Kidney tubule cell (primary cell): ENCODE measurements around the gene HK2.
"Not testable (repeated sequence)": the region's sequence is repeated elsewhere in the genome, so short reads cannot be mapped to it uniquely, and the experiment has no call there.

ENCODE experiments used
- DNase-seq: peaks from one replicate; pipeline ENCODE4 v3.0.0-alpha.2; 2018; ENCODE audit warnings: low spot score

HK2 gene

DNA sequence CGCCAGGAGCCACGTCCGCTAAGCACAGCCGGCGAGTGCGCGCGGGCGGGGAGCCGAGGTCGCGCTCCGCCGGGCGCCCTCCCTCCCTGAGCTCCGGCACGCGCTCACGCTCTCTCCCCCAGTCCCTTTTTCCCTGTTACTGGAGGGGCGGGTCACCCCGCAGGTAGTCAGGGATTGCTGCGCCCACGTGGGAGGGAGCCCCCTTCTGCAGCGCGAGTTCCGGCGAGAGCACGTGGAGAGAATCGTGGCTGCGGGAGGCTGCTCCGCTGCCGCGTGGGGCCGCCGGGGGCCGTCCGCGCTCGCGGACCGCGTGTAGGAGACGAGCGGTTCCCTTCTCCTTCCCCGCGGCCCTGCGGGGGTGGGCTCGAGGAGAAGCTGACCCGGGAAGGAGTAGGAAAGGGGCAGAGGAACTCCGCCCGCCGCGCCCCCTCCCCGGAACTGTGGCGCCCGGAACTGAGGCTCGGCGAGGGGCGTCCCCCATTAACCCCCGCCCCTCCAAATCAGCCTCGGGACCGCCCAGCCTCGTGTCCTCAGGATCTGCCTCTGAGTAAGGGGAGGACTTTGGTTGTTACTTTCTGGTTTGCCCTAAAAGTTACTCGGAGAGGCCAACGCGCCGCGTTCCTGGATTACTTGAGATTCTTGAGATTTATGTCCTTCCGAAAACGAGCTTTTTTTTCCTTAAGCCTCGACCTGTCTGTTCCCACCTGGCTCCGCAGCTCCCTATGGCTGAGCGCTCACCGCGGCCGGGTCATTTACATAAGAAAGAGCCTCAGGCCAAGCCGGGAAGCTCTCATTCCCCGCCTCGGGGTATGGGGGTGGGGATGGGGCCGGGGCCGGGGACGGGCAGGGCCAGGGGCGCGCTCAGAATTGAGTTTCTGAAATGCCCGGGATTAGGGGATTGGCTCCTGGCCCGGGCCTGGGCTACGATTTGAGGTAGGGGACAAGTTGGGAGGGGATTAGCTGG is 1.1 kb downstream of the HK2 start:
- DNase-seq, result peak; percentile 68

GRCh38 chr2:74835831-74836674 is 2.1 kb downstream of the HK2 start:
- peak; percentile 65 for DNase-seq

- DNase-seq, result no peak
Observed at GRCh38 chr2:74836675-74837401, 2.9 kb downstream of the HK2 start.

- no peak for DNase-seq
Observed at GRCh38 chr2:74841641-74842040, 7.7 kb downstream of the HK2 start.

DNA sequence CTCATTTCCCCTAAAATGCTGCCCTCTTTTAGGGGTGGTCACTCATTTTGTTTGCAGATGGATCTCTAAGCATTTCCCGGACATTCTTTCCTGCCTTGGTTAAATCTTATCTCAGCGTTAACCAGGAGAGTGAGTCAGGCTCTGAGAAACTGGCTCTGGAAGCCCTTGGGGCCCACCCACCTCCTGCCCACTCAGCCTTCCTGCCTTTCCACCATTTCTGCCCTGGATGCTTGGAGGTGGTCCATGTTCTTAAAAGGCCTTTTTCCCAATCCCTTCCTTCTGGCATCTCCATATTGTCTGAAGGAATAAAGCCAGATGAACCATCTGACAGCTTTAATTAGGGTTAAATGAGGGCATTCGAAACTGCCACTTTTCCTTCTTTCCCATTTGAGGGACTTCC is 9.5 kb downstream of the HK2 start:
- peak; percentile 68 for DNase-seq

- DNase-seq, result peak; percentile 84
Observed at GRCh38 chr2:74843899-74844298, 10.0 kb downstream of the HK2 start.

DNA sequence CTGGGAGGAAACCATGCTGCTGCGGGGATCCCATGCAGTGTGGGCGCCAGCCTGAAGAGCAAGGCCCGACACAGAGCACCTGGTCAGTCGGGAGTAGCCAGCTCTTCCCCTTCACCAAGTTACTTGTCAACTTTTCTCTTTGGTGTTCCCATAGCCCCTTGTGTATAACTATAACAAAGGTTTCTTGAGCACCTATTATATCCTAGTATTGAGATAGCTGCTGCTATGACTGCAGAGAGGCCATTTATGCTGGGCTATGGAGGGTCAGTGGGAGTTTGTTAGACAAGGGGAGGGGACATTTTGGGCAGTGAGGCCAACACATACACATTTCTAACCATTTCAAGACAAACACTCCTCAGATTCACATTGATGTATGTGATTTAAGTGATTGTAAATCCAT is 10.8 kb downstream of the HK2 start:
- no peak for DNase-seq

DNA sequence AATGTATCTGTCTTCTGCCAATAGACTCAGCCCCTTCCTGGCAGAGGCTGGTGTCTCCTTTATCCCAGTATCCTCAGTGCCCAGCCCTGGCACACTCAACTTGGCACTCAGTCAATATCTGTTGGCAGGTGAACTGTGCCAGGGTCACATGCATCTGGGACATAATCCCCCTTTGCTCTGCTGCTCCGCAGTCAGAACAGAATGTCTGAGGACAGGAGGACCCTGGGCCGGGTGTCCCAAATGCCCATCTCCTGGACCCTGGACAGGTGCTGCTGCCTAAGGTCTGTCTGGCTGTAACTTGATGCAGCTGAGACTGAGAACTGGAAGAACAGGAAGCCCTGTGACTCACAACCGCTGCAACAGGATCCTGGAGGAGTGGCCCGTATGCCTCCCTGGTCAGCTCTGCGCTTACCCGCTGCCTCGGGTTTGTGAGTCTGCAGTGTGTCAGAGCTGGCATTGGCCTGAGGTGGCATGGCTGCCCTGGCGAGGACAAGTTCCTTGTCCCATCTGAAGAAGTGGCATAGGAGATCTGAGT is 11.4 kb downstream of the HK2 start:
- peak; percentile 96 for DNase-seq

- DNase-seq, result no peak
Observed at GRCh38 chr2:74845991-74846390, 12.1 kb downstream of the HK2 start.

DNA sequence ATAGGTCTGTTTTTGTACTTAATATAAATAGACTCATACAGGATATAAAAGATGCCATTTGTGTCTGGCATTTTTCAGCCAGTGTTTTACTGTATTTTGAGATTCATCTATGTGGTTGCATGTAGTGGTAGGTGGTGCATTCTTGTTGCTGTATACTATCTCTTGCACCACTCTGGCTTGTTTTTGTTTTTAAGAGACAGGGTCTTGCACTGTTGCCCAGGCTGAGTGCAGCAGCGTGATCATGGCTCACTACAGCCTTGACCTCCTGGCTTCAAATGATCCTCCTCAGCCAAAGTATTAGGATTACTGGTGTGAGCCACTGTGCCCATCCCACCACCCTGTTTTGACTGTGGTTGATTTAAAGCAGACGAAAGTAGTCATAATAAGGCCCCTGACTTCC is 12.6 kb downstream of the HK2 start:
- no peak for DNase-seq

DNA sequence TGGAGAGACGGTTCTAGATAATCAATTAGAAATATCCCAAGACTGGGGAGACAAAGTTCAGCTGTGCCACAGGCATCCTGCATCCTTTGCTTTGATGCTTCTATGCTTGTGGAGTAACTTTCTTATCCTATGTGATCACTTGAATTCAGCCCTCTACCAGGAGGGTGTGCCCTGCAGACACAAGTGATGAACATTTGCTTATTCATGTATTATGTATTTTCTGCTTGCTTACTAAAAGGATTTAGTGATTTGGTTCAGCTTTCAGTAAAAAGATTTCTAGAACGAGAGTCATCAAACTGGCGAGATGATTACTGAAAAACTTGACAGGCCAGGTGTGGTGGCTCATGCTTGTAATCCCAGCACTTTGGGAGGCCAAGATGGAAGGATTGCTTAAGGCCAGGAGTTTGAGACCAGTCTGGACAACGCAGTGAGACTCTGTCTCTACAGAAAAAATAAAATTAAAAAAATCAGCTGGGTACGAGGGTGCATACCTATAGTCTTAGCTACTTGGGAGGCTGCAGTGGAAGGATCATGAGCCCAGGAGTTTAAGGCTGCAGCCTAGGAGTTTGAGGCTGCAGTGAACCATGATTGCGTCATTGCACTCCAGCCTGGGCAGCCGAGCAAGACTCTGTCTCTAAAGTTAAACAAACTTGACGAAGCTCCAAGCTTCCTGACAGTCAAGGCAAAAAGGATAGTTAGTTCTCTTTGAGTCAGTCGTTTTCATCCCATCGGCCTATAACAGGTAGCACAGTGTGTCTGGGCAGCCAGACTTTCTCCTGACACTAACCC is 13.3 kb downstream of the HK2 start:
- no peak for DNase-seq

GRCh38 chr2:74849228-74849892 is 15.4 kb downstream of the HK2 start:
- DNase-seq, result no peak

GRCh38 chr2:74850496-74851190 is 16.7 kb downstream of the HK2 start:
- no peak for DNase-seq

DNA sequence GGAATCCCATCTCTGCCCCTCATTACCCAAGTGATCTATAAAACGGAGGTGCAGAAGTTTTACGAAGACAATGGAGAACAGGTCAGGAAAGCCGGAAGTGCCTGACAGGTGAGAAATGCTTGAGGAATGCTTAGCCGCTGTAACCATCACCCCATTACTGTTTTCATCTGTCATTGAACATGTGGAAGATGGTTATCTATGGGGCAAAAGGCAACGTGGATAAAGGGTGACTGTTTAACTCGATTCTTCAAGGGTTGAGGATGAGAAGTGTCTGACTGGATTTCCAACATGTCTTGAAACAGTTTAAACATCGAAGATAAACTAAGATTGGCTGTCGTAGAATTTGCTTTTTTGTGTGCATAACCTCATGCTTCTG is 17.3 kb downstream of the HK2 start:
- peak; percentile 31 for DNase-seq

DNA sequence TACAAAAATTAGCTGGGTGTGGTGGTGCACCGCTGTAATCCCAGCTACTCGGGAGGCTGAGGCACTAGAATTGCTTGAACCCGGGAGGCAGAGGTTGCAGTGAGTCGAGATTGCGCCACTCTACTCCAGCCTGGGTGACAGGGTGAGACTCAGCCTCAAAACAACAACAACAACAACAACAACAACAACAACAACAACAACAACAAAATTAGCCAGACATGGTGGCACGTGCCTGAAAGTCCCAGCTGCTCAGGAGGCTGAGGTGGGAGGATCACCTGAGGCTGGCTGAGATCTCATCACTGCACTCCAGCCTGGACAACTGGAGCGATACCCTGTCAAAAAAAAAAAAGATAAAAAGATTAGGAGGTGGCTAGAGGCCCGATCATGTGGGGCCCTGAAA is 19.4 kb downstream of the HK2 start:
- DNase-seq, result not testable (repeated sequence)

DNA sequence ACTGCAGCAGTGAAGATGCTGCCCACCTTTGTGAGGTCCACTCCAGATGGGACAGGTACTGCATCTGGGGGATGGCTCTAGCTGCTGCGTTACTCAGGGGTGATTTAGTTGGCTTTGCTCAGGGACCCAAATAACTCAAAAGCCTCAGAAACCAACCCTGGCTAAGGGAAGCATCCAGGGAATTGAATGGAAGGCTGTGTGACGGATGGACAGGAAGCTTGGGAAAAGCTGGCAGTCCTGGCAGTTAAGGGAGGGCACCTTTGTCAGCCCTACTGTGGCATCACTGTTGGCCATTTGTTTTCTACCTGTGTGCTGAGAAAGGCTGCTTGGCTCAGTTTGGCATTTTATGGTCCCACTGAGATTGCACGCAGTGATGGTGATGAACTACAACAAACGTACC is 20.5 kb downstream of the HK2 start:
- no peak for DNase-seq

GRCh38 chr2:74855114-74855707 is 21.3 kb downstream of the HK2 start:
- not testable (repeated sequence) for DNase-seq

DNA sequence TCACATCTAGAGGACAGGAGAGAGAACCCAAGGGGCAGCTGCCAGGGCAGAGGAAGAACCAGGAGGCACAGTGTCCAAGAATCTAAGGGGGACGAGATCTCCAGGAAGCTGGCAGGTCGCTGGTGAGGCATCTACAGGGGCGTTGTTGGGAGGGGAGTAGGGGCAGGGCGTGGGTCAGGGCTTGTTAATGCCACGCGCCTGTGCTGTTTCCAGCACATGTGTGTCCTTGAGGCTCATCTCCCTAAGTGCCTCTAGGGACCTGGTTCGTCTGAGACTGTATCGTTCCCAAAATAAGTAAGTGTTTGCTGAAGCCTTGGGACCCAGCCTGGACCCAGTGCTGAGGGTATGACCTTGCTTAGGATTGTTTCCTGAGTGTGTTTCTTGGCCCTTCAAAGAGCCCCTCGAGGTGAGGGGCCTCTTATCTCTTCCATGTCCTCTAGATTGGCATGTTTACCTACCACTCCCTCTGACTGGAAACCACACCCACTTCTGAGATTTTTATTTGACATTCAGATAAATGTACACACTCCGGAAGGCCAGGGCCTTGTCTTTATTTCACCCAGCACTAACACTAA is 22.2 kb downstream of the HK2 start:
- DNase-seq, result no peak

DNA sequence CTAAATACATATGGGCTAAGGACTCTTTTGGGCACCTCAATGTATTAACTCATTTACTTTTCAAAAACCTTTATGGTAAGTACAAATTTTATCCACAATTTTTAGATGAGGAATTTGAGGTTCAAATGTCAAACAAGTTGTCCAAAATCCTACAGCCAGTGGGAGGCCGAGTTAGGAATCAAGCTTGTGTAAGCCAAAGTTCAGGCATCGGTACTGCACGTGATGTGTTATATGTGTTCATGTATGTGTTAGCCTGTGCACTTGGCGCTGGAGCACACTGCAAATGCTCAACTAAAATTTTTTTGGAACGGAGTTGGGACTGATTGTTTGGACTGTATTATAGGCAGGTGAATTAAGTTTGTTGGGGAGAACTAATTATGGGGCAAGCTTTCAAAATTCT is 22.7 kb downstream of the HK2 start:
- no peak for DNase-seq
